HEK293T (cell line): ENCODE measurements around the gene APOL1.

Experiments used
- CTCF ChIA-PET: fragments of 350-600 bp; formaldehyde crosslinking; extraction: SDS; loops from one replicate; lab custom pipeline; 2021; ENCODE audit warnings: antibody characterized with exemption, inconsistent platforms; lab: Yijun Ruan, JAX
- POLR2A ChIA-PET: fragments of 350-600 bp; formaldehyde crosslinking; extraction: SDS; loops from one replicate; lab custom pipeline; 2020; ENCODE audit warnings: antibody characterized with exemption, inconsistent platforms; lab: Yijun Ruan, JAX
- DNase-seq: peaks from one replicate; pipeline ENCODE4 v3.0.0; 2012; ENCODE audit warnings: mixed read lengths; ENCODE audit errors: extremely low spot score
- ARNT ChIP-seq: fragments of 450-650 bp; IDR thresholded peaks from 2 replicates; pipeline ENCODE4 v1.6.1; 2017; ENCODE audit warnings: mild to moderate bottlenecking
- BHLHE40 ChIP-seq: fragments of 450-650 bp; IDR thresholded peaks from 2 replicates; pipeline ENCODE4 v1.6.1; 2016; ENCODE audit warnings: mild to moderate bottlenecking, moderate library complexity, borderline replicate concordance
- CTBP1 ChIP-seq: fragments of 450-650 bp; IDR thresholded peaks from 2 replicates; pipeline ENCODE4 v1.6.1; 2016; ENCODE audit warnings: borderline replicate concordance
- ELF4 ChIP-seq: fragments of 450-650 bp; IDR thresholded peaks from 2 replicates; pipeline ENCODE4 v1.6.1; 2017; ENCODE audit warnings: antibody characterized with exemption
- FOXA1 ChIP-seq: fragments of 450-650 bp; IDR thresholded peaks from 2 replicates; pipeline ENCODE4 v1.6.1; 2016; ENCODE audit warnings: mild to moderate bottlenecking
- FOXK2 ChIP-seq: fragments of 450-650 bp; IDR thresholded peaks from 2 replicates; pipeline ENCODE4 v1.6.1; 2016; ENCODE audit warnings: mild to moderate bottlenecking
- FOXM1 ChIP-seq: fragments of 450-650 bp; IDR thresholded peaks from 2 replicates; pipeline ENCODE4 v1.6.1; 2017; ENCODE audit warnings: mild to moderate bottlenecking, borderline replicate concordance
- HDGF ChIP-seq: fragments of 450-650 bp; IDR thresholded peaks from 2 replicates; pipeline ENCODE4 v1.6.1; 2017; ENCODE audit warnings: antibody characterized with exemption, borderline replicate concordance
- L3MBTL2 ChIP-seq: fragments of 450-650 bp; conservative IDR thresholded peaks from 2 replicates; pipeline ENCODE4 v1.6.1; 2016; ENCODE audit warnings: mild to moderate bottlenecking
- LEF1 ChIP-seq: fragments of 450-650 bp; IDR thresholded peaks from 2 replicates; pipeline ENCODE4 v1.6.1; 2017; ENCODE audit warnings: mild to moderate bottlenecking, borderline replicate concordance
- NFRKB ChIP-seq: fragments of 450-650 bp; IDR thresholded peaks from 2 replicates; pipeline ENCODE4 v1.6.1; 2016; ENCODE audit warnings: mild to moderate bottlenecking, moderate library complexity
- PKNOX1 ChIP-seq: fragments of 450-650 bp; IDR thresholded peaks from 2 replicates; pipeline ENCODE4 v1.6.1; 2016
- SP1 ChIP-seq: fragments of 450-650 bp; IDR thresholded peaks from 2 replicates; pipeline ENCODE4 v1.6.1; 2017
- SUZ12 ChIP-seq: fragments of 450-650 bp; IDR thresholded peaks from 2 replicates; pipeline ENCODE4 v1.6.1; 2016; ENCODE audit warnings: mild to moderate bottlenecking
- TARDBP ChIP-seq: fragments of 450-650 bp; IDR thresholded peaks from 2 replicates; pipeline ENCODE4 v1.6.1; 2016
- ZNF384 ChIP-seq: fragments of 450-650 bp; IDR thresholded peaks from 2 replicates; pipeline ENCODE4 v1.6.1; 2016

Gene APOL1

GRCh38 chr22:36291831-36292740 lies 39.2 kb downstream of the APOL1 start:
- no peak for TF ChIP-seq LEF1
- no peak for TF ChIP-seq CTBP1
- no peak for TF ChIP-seq FOXM1
- TF ChIP-seq BHLHE40 = no peak
- DNase-seq = no peak
- POLR2A ChIA-PET = no interaction called here
- CTCF ChIA-PET = no interaction called here

- no peak for DNase-seq
- ChIA-PET POLR2A (interaction anchor here (2.6 kb wide), 1 partner anchor 189 kb away, joined by 9 read pairs; the partner anchor contains the start of gene TXN2), CTCF (interaction anchor here (1.2 kb wide), 1 partner anchor 9 kb away, joined by 4 read pairs; no protein-coding TSS in a partner anchor)
- TF ChIP-seq ZNF384 = no peak
Measured at GRCh38 chr22:36292823-36293530, 40.0 kb downstream of the APOL1 start.

GRCh38 chr22:36293606-36294292 lies 40.8 kb downstream of the APOL1 start:
- TF ChIP-seq CTBP1 = no peak
- TF ChIP-seq ARNT = no peak
- TF ChIP-seq NFRKB = no peak
- TF ChIP-seq LEF1 = no peak
- TF ChIP-seq HDGF = no peak
- TF ChIP-seq FOXA1 = no peak
- TF ChIP-seq BHLHE40 = no peak
- no peak for TF ChIP-seq ELF4
- no peak for TF ChIP-seq SUZ12
- no peak for TF ChIP-seq L3MBTL2
- TF ChIP-seq PKNOX1 = no peak
- TF ChIP-seq SP1 = no peak
- TF ChIP-seq FOXK2 = no peak
- no peak for TF ChIP-seq TARDBP
- no peak for TF ChIP-seq ZNF384
- TF ChIP-seq FOXM1 = no peak
- CTCF ChIA-PET = interaction anchor here (0.8 to 1.2 kb wide), 2 partner anchors 8 to 177 kb away, joined by 3 to 4 read pairs; no protein-coding TSS in a partner anchor
- POLR2A ChIA-PET = interaction anchor here (2.6 kb wide), 1 partner anchor 189 kb away, joined by 9 read pairs; the partner anchor contains the start of gene TXN2
- no peak for DNase-seq

GRCh38 chr22:36294293-36294620 lies 41.3 kb downstream of the APOL1 start:
- CTCF ChIA-PET = interaction anchor here (0.8 to 1.2 kb wide), 2 partner anchors 8 to 176 kb away, joined by 3 to 4 read pairs; no protein-coding TSS in a partner anchor
- DNase-seq = no peak
- TF ChIP-seq FOXM1 = no peak
- TF ChIP-seq HDGF = no peak
- no peak for TF ChIP-seq PKNOX1
- no peak for TF ChIP-seq FOXA1
- TF ChIP-seq BHLHE40 = no peak
- no peak for TF ChIP-seq LEF1
- TF ChIP-seq FOXK2 = no peak
- POLR2A ChIA-PET = interaction anchor here (2.6 kb wide), 1 partner anchor 188 kb away, joined by 9 read pairs; the partner anchor contains the start of gene TXN2

- ChIA-PET CTCF (interaction anchor here (0.8 to 1.1 kb wide), 2 partner anchors 8 to 176 kb away, joined by 3 to 4 read pairs; no protein-coding TSS in a partner anchor), POLR2A (interaction anchor here (0.8 to 2.6 kb wide), 2 partner anchors 165 to 187 kb away, joined by 3 to 9 read pairs; partner anchors contain the start of gene TXN2)
- no peak for DNase-seq
- TF ChIP-seq HDGF (no peak), ZNF384 (no peak), FOXA1 (no peak), ARNT (no peak), TARDBP (no peak), CTBP1 (no peak), ELF4 (no peak)
Measured at GRCh38 chr22:36294801-36295200, 41.9 kb downstream of the APOL1 start.

- no peak for TF ChIP-seq BHLHE40
- TF ChIP-seq SUZ12 = no peak
- TF ChIP-seq FOXA1 = no peak
- TF ChIP-seq SP1 = no peak
- no peak for TF ChIP-seq HDGF
- no peak for TF ChIP-seq NFRKB
- TF ChIP-seq PKNOX1 = no peak
- TF ChIP-seq FOXM1 = no peak
- no peak for TF ChIP-seq LEF1
- TF ChIP-seq ELF4 = no peak
- no peak for TF ChIP-seq TARDBP
- no peak for TF ChIP-seq ARNT
- POLR2A ChIA-PET = interaction anchor here (0.8 to 2.6 kb wide), 2 partner anchors 164 to 187 kb away, joined by 3 to 9 read pairs; partner anchors contain the start of gene TXN2
- CTCF ChIA-PET = interaction anchor here (0.8 to 1.1 kb wide), 2 partner anchors 9 to 176 kb away, joined by 3 to 4 read pairs; no protein-coding TSS in a partner anchor
- no peak for DNase-seq
Measured at GRCh38 chr22:36295247-36295646, 42.3 kb downstream of the APOL1 start.
